GM21390 (cell line): ENCODE results near the gene FURIN.

Experiments used
- ATAC-seq: cut with Tn5 transposase; IDR thresholded peaks from one replicate; pipeline ENCODE4 v1.9.1; 2021; ENCODE audit not compliant: unreplicated experiment

FURIN gene

GRCh38 chr15:90881978-90882721 is 13.8 kb downstream of the FURIN start:
- ATAC-seq = no peak

GRCh38 chr15:90882781-90883525 is 14.6 kb downstream of the FURIN start:
- ATAC-seq = no peak

- ATAC-seq = no peak
Measured at GRCh38 chr15:90883526-90883975, 15.2 kb downstream of the FURIN start.

GRCh38 chr15:90883976-90884718 is 15.8 kb downstream of the FURIN start, which contains the start of gene FES:
TSS of gene FES (plus strand) at chr15:90884504. CDS start at chr15:90885046, 542 bp downstream.
- no peak for ATAC-seq

- no peak for ATAC-seq
Measured at GRCh38 chr15:90884719-90885431, 16.5 kb downstream of the FURIN start.

GRCh38 chr15:90885432-90886290 is 17.3 kb downstream of the FURIN start:
- peak; percentile 50 for ATAC-seq

GRCh38 chr15:90886291-90886614 is 17.9 kb downstream of the FURIN start:
- ATAC-seq = no peak

GRCh38 chr15:90887037-90887481 is 18.7 kb downstream of the FURIN start:
- ATAC-seq = no peak

- no peak for ATAC-seq
Measured at GRCh38 chr15:90889313-90889730, 20.9 kb downstream of the FURIN start.

- ATAC-seq = no peak
Measured at GRCh38 chr15:90889736-90890456, 21.5 kb downstream of the FURIN start.

GRCh38 chr15:90890839-90891238 is 22.5 kb downstream of the FURIN start:
- no peak for ATAC-seq

GRCh38 chr15:90891346-90891949 is 23.1 kb downstream of the FURIN start:
- no peak for ATAC-seq

GRCh38 chr15:90892023-90892422 is 23.6 kb downstream of the FURIN start:
- ATAC-seq = no peak

- no peak for ATAC-seq
Measured at GRCh38 chr15:90892498-90893174, 24.2 kb downstream of the FURIN start.

GRCh38 chr15:90893175-90894090 is 25.0 kb downstream of the FURIN start:
- ATAC-seq = no peak

GRCh38 chr15:90895571-90896117 is 27.3 kb downstream of the FURIN start:
- no peak for ATAC-seq

GRCh38 chr15:90897131-90897655 is 28.8 kb downstream of the FURIN start:
- ATAC-seq = peak; percentile 58
